AG10803 (cell line): ENCODE results near the gene NLRP6.
"Not testable (repeated sequence)": the region's sequence is repeated elsewhere in the genome, so short reads cannot be mapped to it uniquely, and the experiment has no call there.

Experiments
- DNase-seq: peaks from one replicate; pipeline ENCODE4 v3.0.0; 2010; ENCODE audit warnings: low read depth
- H3K4me3 ChIP-seq: 2 replicates; pipeline ENCODE4 v1.5.1; 2011; ENCODE audit warnings: mild to moderate bottlenecking, low read length, control low read depth
- CTCF ChIP-seq: conservative IDR thresholded peaks from 2 replicates; pipeline ENCODE4 v1.5.1; 2011; ENCODE audit warnings: mild to moderate bottlenecking, low read length, control low read depth, inconsistent platforms

Gene NLRP6

GRCh38 chr11:236774-237767, 41.1 kb upstream of the NLRP6 start, which contains the start of gene PSMD13:
Gene PSMD13, plus strand, starts transcription at chr11:236976. Its CDS starts 74 bp downstream, at chr11:237050.
- TF ChIP-seq CTCF: no peak
- DNase-seq: peak; percentile 74

GRCh38 chr11:238346-238745, 39.9 kb upstream of the NLRP6 start:
- not testable (repeated sequence) for H3K4me3 ChIP-seq, DNase-seq

More at GRCh38 chr11:236774-237767, 41.1 kb upstream of the NLRP6 start, which contains the start of gene PSMD13:
- peak within 1 kb of the TSS; percentile 94 for H3K4me3 ChIP-seq

GRCh38 chr11:240315-240714, 37.9 kb upstream of the NLRP6 start:
- no peak overlapping the region for H3K4me3 ChIP-seq
- no peak for DNase-seq
- TF ChIP-seq CTCF: no peak

- DNase-seq: no peak
- H3K4me3 ChIP-seq: no peak overlapping the region
- no peak for TF ChIP-seq CTCF
These were observed 36.6 kb upstream of the NLRP6 start for GRCh38 chr11:241634-242033.

GRCh38 chr11:244376-244775, 33.8 kb upstream of the NLRP6 start:
- no peak for DNase-seq
- no peak overlapping the region for H3K4me3 ChIP-seq
- no peak for TF ChIP-seq CTCF

GRCh38 chr11:249062-249461, 29.1 kb upstream of the NLRP6 start:
- H3K4me3 ChIP-seq: no peak overlapping the region
- no peak for TF ChIP-seq CTCF
- no peak for DNase-seq

- no peak overlapping the region for H3K4me3 ChIP-seq
- TF ChIP-seq CTCF: no peak
- DNase-seq: no peak
These were observed 27.9 kb upstream of the NLRP6 start for GRCh38 chr11:250274-250673.
